HG02642 (cell line): Measurements from ENCODE around the gene DPYSL5.
"Not testable (repeated sequence)": the region's sequence is repeated elsewhere in the genome, so short reads cannot be mapped to it uniquely, and the experiment has no call there.

ENCODE experiments used
- ATAC-seq: cut with Tn5 transposase; IDR thresholded peaks from one replicate; pipeline ENCODE4 v1.9.1; 2021; ENCODE audit warnings: mild to moderate bottlenecking; ENCODE audit not compliant: unreplicated experiment, poor library complexity

Gene DPYSL5

DNA sequence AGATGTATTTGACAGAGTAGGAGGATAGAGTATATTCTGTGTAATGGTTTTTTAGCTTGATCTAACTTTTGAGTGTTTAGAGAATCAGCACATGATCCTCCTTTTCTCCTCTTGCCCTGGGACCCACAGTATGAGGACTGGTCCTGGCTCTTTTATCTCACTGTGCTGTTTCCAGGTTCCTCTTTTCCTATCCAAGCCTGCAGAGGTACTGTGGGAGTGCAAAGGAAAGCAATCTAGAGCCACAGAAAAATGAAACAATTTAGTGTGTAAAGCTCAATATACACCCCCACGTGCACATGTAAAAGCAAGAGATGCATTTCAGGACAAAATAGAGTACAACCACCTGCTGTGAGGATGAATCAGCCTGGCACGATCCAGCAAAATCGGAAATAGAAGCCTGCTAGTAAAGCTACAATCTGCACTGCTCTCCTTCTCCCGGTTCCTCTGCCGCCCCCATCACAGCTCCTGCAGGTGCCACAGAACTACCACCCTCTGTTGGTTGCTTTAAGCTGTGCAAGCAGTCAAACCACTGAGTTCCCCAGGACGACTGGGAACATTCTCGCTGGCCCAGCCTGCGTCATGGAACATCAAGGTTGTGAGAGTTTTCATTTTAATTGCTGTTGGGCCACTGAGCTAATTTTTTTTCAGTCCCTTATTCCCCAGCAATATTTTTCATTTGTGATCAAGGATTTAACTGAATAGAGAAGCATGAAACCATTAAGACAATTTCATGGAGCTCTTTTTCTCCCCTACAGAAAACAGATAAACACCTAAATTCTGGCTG is 74.7 kb downstream of the DPYSL5 start:
- ATAC-seq = no peak

DNA sequence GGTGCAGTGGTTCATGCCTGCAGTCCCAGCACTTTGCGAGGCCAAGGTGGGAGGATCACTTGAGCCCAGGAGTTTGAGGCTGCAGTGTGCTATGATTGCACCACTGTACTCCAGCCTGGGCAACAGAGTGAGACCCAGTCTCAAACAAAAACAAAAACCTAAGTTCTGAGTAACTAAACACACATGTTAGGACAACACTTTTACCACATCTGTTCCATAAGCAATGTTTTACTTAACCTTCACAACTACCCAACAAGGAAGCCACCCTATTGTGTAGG is 75.2 kb downstream of the DPYSL5 start:
- ATAC-seq = not testable (repeated sequence)

DNA sequence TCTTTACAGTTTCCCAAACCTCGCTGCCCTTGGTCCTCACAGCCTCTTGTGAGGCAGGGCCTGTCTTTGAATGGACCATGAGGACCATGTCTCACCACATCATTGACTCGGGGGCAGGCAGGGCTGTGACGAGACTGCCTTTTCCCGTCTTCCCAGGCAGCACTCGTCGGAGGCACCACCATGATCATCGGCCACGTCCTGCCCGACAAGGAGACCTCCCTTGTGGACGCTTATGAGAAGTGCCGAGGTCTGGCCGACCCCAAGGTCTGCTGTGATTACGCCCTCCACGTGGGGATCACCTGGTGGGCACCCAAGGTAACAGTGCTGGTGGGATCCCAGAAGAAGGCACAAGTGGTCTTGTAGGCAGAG is 76.8 kb downstream of the DPYSL5 start:
- no peak for ATAC-seq

DNA sequence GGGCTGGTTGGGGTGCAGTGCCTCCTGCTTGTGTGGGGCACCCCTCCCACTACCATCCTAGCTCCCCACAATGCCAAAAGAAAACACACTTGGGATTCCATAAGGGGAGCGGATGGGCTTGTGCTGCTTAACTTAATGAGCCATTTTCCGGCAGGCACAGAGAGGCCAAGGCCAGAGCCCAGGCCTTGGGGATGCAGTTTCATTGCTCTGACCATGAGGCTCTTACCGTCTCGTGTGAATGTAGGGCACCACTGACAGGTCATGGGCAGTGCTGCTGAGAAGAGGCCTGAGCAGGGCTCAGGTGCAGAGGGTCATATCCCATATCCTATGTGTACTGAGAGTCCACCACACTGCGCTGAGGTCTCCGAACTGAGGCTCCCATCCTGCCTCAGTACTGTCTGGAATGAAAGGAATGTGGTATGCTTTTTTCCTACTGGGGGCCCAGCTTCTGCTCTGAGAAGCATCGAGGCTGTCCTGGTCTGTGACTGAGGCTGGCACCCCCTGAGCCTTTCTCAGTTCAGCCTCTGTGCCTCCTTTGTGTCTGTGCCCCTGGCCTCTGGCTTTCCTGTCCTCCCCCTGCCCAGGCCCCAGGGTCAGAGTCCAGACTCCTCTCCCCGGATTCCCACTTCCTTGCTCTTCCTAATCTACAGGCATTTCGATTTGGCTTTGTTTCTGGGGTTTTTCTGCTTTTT is 77.3 kb downstream of the DPYSL5 start:
- ATAC-seq = no peak

DNA sequence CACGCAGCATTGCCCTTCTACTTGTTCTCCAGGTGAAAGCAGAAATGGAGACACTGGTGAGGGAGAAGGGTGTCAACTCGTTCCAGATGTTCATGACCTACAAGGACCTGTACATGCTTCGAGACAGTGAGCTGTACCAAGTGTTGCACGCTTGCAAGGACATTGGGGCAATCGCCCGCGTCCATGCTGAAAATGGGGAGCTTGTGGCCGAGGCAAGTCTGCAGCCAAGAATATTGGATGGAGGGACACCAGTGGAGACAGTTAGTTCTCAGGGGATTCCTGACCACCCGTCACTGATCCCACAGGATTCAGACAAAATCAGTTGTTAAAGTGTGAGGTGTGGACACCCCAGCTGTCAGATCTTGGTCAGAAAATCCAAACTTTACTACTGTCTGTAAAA is 79.3 kb downstream of the DPYSL5 start:
- no peak for ATAC-seq

DNA sequence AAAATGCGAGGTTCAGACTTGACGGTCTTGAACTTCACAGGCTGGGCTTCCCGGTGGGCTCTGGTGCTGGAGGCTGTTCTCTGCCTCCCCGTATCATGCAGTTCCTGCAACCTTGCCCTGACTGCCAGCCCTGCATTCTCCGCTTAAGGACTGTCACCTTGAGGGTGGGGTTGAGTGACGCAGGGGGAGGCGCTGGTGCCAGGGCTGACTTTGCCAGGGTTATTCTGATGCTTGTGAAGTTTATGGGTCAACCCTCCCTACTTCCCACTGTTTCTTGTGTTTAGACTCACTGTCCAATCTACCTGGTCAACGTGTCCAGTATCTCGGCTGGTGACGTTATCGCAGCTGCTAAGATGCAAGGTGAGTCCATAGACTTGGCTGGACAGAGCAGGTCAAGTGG is 85.0 kb downstream of the DPYSL5 start:
- ATAC-seq = no peak

DNA sequence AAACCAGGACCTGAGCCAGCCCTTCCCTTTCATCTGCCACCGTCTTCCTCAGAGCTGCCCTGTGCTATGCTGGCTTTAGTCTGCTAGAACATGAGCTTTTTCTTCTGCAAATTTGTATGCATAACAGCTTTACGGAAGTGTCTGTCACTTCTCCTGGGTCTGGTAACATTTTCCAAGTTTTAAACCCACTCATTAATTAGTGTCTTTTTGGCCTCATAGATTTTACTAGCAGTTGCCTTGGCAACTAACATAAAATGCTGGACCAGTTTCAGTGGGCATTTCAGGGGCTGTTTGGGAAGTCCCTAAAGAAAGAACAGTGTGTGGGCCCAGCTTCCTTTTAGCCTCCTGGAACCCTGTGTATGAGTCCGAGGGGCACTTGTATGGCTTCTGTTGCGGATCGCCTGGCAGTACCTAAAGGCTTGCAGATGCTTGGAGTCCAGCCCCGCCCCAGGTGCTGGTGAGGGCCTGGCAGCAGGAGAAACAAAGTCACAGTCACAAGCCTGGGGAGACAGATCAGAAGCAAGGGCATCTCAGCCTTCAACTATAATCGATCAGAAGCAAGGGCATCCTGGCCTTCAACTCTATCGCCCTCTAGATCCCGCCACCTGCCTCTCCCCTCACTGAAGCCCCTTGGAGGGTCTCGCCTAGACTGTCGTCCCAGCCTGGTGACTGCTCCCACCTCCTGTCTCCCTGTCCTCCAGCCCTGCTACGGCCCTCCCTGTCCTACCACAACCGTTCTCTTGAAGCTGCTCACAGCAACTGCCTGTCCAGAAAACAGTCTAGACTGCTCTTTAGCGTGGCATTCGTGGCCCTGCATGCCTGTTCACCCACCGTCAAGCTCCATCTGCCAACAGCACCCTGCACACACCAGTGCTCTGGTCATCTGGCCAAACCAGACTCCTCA is 85.8 kb downstream of the DPYSL5 start:
- no peak for ATAC-seq

DNA sequence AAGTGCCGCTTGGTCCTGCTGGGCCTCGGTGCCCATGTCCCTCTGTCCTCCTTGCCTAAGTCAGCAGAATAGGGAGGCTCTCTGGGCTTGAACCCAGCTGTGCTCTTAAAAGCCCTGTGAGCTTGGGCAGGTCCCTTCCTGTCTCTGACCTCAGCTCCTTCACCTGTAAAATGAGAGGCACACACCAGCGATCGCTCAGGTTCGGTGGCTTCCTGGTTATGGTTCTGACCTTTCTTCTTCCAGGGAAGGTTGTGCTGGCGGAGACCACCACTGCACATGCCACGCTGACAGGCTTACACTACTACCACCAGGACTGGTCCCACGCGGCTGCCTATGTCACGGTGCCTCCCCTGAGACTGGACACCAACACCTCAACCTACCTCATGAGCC is 86.4 kb downstream of the DPYSL5 start:
- ATAC-seq = no peak

DNA sequence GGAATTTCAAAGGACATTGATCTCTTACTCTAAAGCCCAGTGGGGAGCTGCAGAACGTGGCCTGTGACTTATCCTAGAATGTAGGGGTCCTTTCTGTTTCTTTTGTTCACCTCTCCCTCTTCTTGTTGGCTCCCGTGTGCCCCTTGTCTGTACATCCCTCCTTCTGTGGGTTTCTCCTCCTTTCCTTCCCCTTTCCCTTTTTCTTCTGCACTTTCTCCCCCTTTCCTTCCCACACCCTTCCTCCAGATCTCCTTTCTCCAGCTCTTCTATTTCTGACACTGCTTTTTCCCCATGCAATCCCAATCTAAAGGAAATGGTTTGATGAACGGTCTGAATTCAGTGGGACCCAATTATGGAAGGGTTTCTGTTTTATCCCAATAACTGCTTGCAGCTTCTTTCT is 87.1 kb downstream of the DPYSL5 start:
- ATAC-seq = no peak

DNA sequence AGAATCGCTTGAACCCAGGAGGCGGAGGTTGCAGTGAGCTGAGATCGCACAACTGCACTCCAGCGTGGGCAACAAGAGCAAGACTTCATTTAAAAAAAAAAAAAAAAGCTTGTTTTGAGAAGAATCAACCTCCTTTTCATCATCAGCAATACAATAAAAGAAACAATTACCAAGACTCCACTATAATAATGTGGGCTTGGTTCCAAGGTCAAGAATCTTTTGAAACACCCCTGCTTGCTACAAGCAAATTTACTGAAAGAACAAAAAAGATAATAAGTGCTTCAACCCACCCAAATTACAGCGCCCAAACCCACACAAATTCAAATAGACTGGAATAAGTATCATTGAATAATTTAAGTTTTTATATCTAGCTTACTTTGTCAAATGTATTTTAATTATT is 88.9 kb downstream of the DPYSL5 start:
- no peak for ATAC-seq

DNA sequence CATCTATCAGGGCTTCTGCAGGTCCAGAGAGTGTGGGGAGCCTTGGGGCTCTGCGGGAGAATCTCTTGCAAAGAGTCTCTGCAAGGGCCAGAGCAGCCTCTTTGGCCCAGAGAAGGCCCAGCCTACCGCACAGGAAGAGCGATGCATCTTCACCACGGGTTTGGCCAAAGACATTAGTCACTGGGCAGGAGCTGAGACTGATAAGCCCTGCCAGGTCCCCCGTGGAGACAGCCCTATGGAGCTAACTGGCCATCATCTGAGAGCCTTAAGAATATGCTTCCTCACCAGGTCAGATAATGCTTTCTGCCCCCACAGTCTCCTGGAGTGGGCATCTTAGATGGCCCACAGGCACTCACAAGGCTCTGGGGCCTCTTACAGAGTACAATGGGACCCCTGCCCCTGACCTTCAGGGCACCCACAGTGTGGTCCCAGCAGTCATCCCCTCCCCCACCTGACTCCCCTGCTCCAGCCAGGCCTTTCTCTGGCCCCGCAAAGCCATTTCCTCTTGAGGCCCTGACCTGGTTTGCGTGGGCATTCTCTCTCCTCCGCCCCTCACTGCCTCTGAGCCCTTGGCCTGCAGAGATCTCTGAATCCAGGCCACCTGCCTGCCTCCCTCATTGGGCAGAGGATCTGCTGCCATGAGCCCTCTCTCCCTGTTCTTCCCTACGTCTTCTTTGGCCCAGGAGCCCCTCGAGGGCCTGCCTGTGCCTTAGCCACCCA is 90.6 kb downstream of the DPYSL5 start:
- no peak for ATAC-seq

DNA sequence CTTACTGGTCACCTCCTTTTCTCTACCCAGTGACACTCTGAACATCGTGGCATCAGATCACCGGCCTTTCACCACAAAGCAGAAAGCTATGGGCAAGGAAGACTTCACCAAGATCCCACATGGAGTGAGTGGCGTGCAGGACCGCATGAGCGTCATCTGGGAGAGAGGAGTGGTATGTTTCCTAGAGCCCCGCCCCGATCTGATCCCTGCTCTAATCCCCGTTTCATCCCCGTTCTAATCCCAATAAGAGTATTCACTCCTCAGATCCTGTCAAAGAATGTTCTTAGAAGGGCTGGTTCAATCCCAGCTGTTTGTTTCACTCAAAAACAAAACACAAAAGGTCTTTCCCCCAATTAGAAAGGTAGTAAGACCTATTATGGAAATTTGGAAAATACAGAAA is 92.1 kb downstream of the DPYSL5 start:
- ATAC-seq = no peak

DNA sequence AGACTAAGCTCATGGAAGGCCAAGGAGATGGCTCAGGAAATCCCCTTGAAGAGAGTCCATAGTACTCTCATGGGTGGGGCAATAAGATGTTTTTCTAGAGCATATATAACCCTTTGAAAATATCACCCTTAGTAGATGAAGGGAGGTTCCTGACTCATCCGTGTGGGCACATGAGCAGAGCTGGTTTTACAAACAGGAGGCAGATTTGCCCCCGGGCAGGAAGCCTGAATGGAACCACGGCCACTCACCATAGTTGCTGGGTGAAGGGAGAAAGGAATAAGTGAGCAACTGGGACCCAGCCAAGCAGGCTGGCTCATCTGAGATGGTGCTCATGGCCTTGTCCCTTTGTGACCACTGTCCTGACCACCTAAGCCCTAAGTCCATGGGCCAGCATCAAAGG is 93.6 kb downstream of the DPYSL5 start:
- ATAC-seq = no peak

DNA sequence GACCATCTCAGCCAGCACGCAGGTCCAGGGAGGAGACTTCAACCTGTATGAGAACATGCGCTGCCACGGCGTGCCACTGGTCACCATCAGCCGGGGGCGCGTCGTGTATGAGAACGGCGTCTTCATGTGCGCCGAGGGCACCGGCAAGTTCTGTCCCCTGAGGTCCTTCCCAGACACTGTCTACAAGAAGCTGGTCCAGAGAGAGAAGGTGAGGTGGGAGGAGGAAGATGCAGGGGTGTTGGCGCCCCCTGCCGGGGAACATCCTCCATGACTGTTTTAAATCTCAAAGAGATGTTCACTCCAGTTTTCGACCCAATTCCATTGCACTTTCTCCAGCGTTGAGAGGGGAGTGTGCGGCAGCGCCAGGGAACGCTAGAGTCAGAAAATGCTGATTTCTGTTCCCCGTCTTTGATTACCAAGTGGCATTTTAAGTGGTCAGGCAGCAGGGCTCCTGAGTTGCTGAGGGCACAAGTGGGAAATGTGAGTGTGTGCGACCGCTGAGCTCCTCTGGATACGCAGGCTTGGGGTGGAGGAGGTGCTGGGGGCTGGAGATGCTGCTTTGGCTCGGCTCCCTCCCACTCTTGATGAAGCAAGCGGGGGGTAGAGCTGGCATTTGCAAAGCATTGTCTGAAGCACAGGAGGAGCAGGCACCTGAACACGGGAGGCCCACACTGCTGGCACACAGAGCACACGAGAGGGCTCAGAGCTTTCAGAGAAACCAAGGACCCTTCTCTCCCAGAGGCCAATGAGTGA is 94.8 kb downstream of the DPYSL5 start:
- no peak for ATAC-seq

DNA sequence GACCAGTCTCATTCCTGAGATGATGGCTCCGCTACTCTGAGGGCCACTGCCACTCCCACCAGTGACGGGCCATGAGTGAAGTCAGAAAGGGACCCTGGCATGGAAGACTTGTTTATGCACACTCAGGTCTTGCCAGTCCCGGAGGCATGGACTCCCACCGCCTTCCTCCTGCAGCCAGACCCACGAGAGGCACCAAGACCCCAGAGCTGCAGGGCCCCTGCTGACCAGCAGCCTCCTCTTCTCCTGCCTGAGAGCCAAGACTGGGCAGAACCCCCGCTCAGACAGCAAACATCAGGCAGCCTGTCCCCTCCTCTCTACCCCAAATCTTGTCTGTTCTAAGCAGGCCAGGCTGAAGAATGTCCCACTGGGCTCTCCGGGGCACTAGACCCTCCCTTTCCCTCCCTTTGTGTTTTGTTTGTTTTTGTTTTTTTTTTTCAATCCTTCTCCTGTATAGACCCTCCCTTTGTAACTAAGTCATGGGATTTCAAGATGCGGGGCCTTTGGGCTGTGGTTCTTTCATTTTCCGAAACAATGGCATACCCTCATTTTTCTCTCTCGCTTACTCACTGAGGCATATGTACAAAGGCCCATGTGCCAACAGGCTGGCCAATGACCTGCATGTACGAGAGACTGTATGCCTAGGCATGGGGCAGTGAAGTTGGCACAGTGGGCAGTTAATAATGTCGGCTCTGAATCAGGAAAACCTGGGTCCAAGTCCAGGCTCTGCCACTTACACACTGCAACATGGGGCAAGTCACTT is 98.2 kb downstream of the DPYSL5 start:
- ATAC-seq = no peak

DNA sequence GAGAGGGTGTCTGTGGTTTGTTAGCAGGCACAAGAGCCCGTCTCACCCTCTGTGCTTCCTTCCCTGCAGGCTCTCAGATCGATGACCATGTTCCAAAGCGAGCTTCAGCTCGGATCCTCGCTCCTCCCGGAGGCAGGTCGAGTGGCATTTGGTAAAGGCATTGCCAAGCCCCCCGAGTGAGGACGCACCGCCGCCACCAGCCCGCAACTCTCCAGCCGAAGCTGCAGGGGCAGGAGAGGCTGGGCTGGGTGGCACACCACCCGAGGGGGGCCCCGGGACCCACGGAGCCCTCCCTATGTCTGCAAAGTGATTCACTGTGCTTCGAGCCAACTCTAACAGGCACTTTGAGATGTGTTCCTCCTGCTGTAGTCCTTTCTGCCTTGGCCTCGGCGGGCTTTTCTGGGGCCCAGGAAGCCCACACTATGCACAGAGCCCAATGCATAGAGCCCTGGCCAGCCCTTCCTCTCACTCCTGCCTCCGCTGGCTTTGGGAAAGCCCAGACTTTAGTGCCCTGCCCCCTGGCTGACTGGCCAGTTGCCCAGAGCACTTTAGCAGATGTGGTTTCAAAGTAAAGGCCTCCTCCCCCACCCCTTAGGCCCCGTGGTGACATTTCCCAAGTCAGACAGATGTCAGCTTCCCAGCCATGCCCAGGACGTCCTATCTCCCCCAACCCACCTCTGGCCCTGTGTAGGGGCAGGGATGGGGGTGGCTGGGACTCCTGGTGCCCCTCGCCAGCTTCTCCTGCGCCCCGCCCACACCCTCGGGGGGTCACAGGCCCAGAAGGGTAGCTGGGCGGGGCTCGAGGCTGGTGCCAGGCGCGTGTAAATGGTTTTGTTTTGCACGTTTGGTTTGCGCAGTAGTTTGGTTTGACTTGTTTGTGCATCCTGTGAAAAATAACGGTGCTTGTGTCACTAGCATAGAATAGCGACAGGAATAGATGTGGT is 99.2 kb downstream of the DPYSL5 start:
- no peak for ATAC-seq

DNA sequence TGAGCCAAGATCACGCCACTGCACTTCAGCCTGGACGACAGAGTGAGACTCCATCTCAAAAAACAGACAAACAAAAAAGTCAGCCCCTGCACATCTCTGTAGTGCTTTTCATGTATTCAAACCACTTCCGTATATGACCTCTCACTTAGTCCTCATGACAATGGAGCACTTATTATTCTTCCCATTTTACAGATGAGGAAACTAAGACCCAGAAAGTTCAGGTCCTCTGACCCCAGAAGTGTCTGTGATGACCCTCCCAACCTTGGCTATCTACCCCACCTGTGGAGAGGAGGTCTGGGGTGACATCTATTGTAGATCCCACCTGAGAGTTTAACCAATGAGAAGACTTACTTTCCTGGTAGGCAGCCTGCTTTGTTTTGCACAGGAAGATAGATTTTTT is 100.9 kb downstream of the DPYSL5 start:
- ATAC-seq = no peak

DNA sequence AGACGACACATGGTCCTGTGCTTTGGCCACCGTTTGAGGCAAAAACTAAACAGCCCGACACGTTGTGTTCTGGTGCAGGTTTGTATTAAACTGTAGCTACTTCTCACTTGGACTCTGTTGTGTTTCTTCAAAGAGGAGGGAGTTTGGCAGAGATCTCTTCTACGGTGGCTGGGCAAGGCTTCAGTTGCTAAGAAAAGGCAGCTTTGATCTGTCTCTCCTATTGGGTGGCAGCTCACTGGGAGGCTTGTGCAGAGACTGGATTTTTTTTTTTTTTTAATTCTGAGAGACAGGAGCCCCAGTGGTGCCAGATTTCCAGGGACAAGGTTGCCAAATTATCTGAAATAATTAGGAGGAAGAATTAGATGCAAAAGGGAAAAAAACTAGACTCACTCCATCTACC is 102.3 kb downstream of the DPYSL5 start:
- no peak for ATAC-seq
